HEK293 (cell line): Measurements from ENCODE around the gene TECR.
A peak's percentile ranks its signal among the peaks of the same experiment; 100 is the strongest.

Source experiments
- CTCF ChIA-PET: fragments of 350-600 bp; formaldehyde crosslinking; extraction: SDS; loops from one replicate; lab custom pipeline; 2021; ENCODE audit warnings: antibody characterized with exemption; lab: Yijun Ruan, JAX
- POLR2A ChIA-PET: fragments of 300-600 bp; formaldehyde crosslinking; extraction: SDS; loops from one replicate; lab custom pipeline; 2020; ENCODE audit warnings: antibody characterized with exemption, inconsistent platforms; lab: Yijun Ruan, JAX
- H3K27ac ChIP-seq: fragments of 200-500 bp; sonication (Bioruptor generic); 2 replicates; pipeline ENCODE4 v1.5.1; 2014; ENCODE audit warnings: low read depth, low read length, control low read depth, inconsistent platforms; ENCODE audit errors: extremely low read depth
- H3K36me3 ChIP-seq, 2 experiments: fragments of 200-500 bp in 1 of 2; sonication (Bioruptor generic) in 1 of 2; 1 replicate in 1 of 2; 2 replicates in 1 of 2; pipeline ENCODE4 v1.5.1; 2014 to 2017; ENCODE audit warnings: inconsistent platforms in 2 of 2, low read length in 2 of 2; ENCODE audit not compliant: control insufficient read depth in 2 of 2, insufficient read depth in 1 of 2
- H3K4me1 ChIP-seq: fragments of 200-500 bp; sonication (Bioruptor generic); 2 replicates; pipeline ENCODE4 v1.5.1; 2014; ENCODE audit warnings: mild to moderate bottlenecking, low read length, inconsistent platforms; ENCODE audit not compliant: control insufficient read depth, insufficient read depth
- H3K4me3 ChIP-seq: 2 replicates; pipeline ENCODE4 v1.5.1; 2011; ENCODE audit warnings: low read depth, mild to moderate bottlenecking, control low read depth, low read length, moderate library complexity
- H3K9me3 ChIP-seq: fragments of 200-500 bp; sonication (Bioruptor generic); 2 replicates; pipeline ENCODE4 v1.5.1; 2014; ENCODE audit warnings: low read depth, low read length, inconsistent platforms; ENCODE audit not compliant: control insufficient read depth, insufficient read depth
- EGR2 ChIP-seq: fragments of 450-650 bp; formaldehyde crosslinking; IDR thresholded peaks from 2 replicates; pipeline ENCODE4 v1.5.1; 2016; ENCODE audit warnings: low read depth, missing biosample characterization, missing genetic modification characterization
- FEZF1 ChIP-seq: fragments of 450-650 bp; formaldehyde crosslinking; IDR thresholded peaks from 2 replicates; pipeline ENCODE4 v1.5.1; 2016; ENCODE audit warnings: missing biosample characterization, missing genetic modification characterization
- GLIS1 ChIP-seq: fragments of 450-650 bp; formaldehyde crosslinking; IDR thresholded peaks from 2 replicates; pipeline ENCODE4 v1.5.1; 2016; ENCODE audit warnings: missing biosample characterization, missing genetic modification characterization
- GLIS2 ChIP-seq: fragments of 450-650 bp; formaldehyde crosslinking; IDR thresholded peaks from 2 replicates; pipeline ENCODE4 v1.5.1; 2016; ENCODE audit warnings: missing biosample characterization, missing genetic modification characterization
- IKZF3 ChIP-seq: fragments of 450-650 bp; IDR thresholded peaks from 2 replicates; pipeline ENCODE4 v1.5.0; 2018; ENCODE audit warnings: missing biosample characterization, mild to moderate bottlenecking, missing genetic modification characterization, moderate library complexity
- KLF1 ChIP-seq: fragments of 450-650 bp; formaldehyde crosslinking; IDR thresholded peaks from 2 replicates; pipeline ENCODE4 v1.5.1; 2016; ENCODE audit warnings: missing biosample characterization, missing genetic modification characterization
- KLF17 ChIP-seq: fragments of 450-650 bp; formaldehyde crosslinking; IDR thresholded peaks from 2 replicates; pipeline ENCODE4 v1.5.1; 2016; ENCODE audit warnings: missing biosample characterization, missing genetic modification characterization
- OSR2 ChIP-seq: fragments of 450-650 bp; formaldehyde crosslinking; IDR thresholded peaks from 2 replicates; pipeline ENCODE4 v1.5.1; 2016; ENCODE audit warnings: missing biosample characterization, missing genetic modification characterization
- PBX3 ChIP-seq: sonication (generic); formaldehyde crosslinking; IDR thresholded peaks from 2 replicates; pipeline ENCODE4 v1.8.1; 2022; ENCODE audit warnings: mild to moderate bottlenecking, moderate library complexity, missing genetic modification reagents
- PRDM1 ChIP-seq: fragments of 450-650 bp; formaldehyde crosslinking; IDR thresholded peaks from 2 replicates; pipeline ENCODE4; 2016; ENCODE audit warnings: missing biosample characterization, missing genetic modification characterization
- ZBTB10 ChIP-seq: fragments of 450-650 bp; formaldehyde crosslinking; IDR thresholded peaks from 2 replicates; pipeline ENCODE4 v1.5.1; 2016; ENCODE audit warnings: missing biosample characterization, missing genetic modification characterization
- ZBTB17 ChIP-seq: fragments of 450-650 bp; formaldehyde crosslinking; IDR thresholded peaks from 2 replicates; pipeline ENCODE4 v1.5.1; 2016; ENCODE audit warnings: missing biosample characterization, missing genetic modification characterization
- ZBTB7A ChIP-seq: fragments of 450-650 bp; formaldehyde crosslinking; IDR thresholded peaks from 2 replicates; pipeline ENCODE4 v1.5.1; 2016; ENCODE audit warnings: low read depth, missing biosample characterization, missing genetic modification characterization
- ZBTB8A ChIP-seq: fragments of 450-650 bp; formaldehyde crosslinking; IDR thresholded peaks from 2 replicates; pipeline ENCODE4 v1.5.1; 2016; ENCODE audit warnings: missing biosample characterization, missing genetic modification characterization
- ZFHX2 ChIP-seq: fragments of 450-650 bp; formaldehyde crosslinking; conservative IDR thresholded peaks from 2 replicates; pipeline ENCODE4 v1.5.1; 2016; ENCODE audit warnings: missing biosample characterization, missing genetic modification characterization
- ZIC2 ChIP-seq: fragments of 450-650 bp; formaldehyde crosslinking; IDR thresholded peaks from 2 replicates; pipeline ENCODE4 v1.5.1; 2016; ENCODE audit warnings: missing biosample characterization, missing genetic modification characterization
- ZNF18 ChIP-seq: fragments of 450-650 bp; formaldehyde crosslinking; IDR thresholded peaks from 2 replicates; pipeline ENCODE4 v1.5.1; 2016; ENCODE audit warnings: missing biosample characterization, missing genetic modification characterization
- ZNF280D ChIP-seq: fragments of 450-650 bp; formaldehyde crosslinking; IDR thresholded peaks from 2 replicates; pipeline ENCODE4 v1.5.1; 2016; ENCODE audit warnings: missing biosample characterization, missing genetic modification characterization
- ZNF302 ChIP-seq: fragments of 450-650 bp; formaldehyde crosslinking; IDR thresholded peaks from 2 replicates; pipeline ENCODE4 v1.5.1; 2016; ENCODE audit warnings: missing biosample characterization, missing genetic modification characterization, low read depth
- ZNF335 ChIP-seq: fragments of 450-650 bp; formaldehyde crosslinking; conservative IDR thresholded peaks from 2 replicates; pipeline ENCODE4 v1.5.1; 2016; ENCODE audit warnings: missing biosample characterization, missing genetic modification characterization
- ZNF354C ChIP-seq: fragments of 450-650 bp; formaldehyde crosslinking; IDR thresholded peaks from 2 replicates; pipeline ENCODE4 v1.5.1; 2016; ENCODE audit warnings: missing biosample characterization, missing genetic modification characterization, low read depth, borderline replicate concordance
- ZNF561 ChIP-seq: fragments of 450-650 bp; IDR thresholded peaks from 2 replicates; pipeline ENCODE4 v1.5.1; 2018; ENCODE audit warnings: missing biosample characterization, missing genetic modification characterization, borderline replicate concordance
- ZNF654 ChIP-seq: fragments of 450-650 bp; formaldehyde crosslinking; IDR thresholded peaks from 2 replicates; pipeline ENCODE4 v1.5.1; 2016; ENCODE audit warnings: low read depth, missing biosample characterization, missing genetic modification characterization
- ZNF660 ChIP-seq: fragments of 450-650 bp; IDR thresholded peaks from 2 replicates; pipeline ENCODE4 v1.5.1; 2018; ENCODE audit warnings: missing biosample characterization, mild to moderate bottlenecking, missing genetic modification characterization
- ZSCAN23 ChIP-seq: fragments of 450-650 bp; formaldehyde crosslinking; IDR thresholded peaks from 2 replicates; pipeline ENCODE4 v1.5.1; 2016; ENCODE audit warnings: missing biosample characterization, missing genetic modification characterization

Gene TECR

GRCh38 chr19:14529254-14530004 lies at the start of gene TECR (continued):
- TF ChIP-seq OSR2 (tag by site-specific recombination) = peak; percentile 69
- TF ChIP-seq ZNF335 (tag by site-specific recombination) = peak; percentile 99
- TF ChIP-seq IKZF3 = no peak
- 0 out of 2 replicates have a peak, but pooled peaks have one; percentile 51 for TF ChIP-seq PBX3

- peaks cover 1 to 40% of the 10 kb centered on the region in 2 experiments; a peak in 2 of 3 replicates for H3K36me3 ChIP-seq
- H3K4me3 ChIP-seq = no peak overlapping the region
- ChIA-PET CTCF (interaction anchor here (0.6 to 3.2 kb wide), 31 partner anchors 8 to 769 kb away, joined by 3 to 23 read pairs (median 3); partner anchors contain the start of genes ASF1B, DDX39A and GIPC1), POLR2A (interaction anchor here (1.0 kb wide), 1 partner anchor 38 kb away, joined by 3 read pairs; the partner anchor contains the start of gene DNAJB1)
- H3K9me3 ChIP-seq = no peaks in the 10 kb centered on the region
- H3K4me1 ChIP-seq = no peaks in the 10 kb centered on the region; the same call in 1 of the 2 replicates
- H3K27ac ChIP-seq = no peak overlapping the region
- TF ChIP-seq ZNF18 (no peak), ZIC2 (tag by site-specific recombination) (0 out of 2 replicates have a peak, but pooled peaks have one; percentile 13), KLF1 (tag by site-specific recombination) (peak; percentile 44), ZNF561 (tag by site-specific recombination) (peak; percentile 61), GLIS2 (peak; percentile 50; the same call in 1 of the 2 replicates), ZBTB17 (peak; percentile 49), FEZF1 (tag by site-specific recombination) (no peak), ZBTB8A (tag by site-specific recombination) (0 out of 2 replicates have a peak, but pooled peaks have one; percentile 7), ZBTB10 (tag by site-specific recombination) (peak; percentile 90), ZNF654 (tag by site-specific recombination) (peak; percentile 35), GLIS1 (tag by site-specific recombination) (peak; percentile 77), PRDM1 (tag by site-specific recombination) (peak; percentile 82), ZNF302 (no peak), EGR2 (tag by site-specific recombination) (peak; percentile 58), ZNF280D (tag by site-specific recombination) (no peak), ZBTB7A (tag by site-specific recombination) (peak; percentile 61; the same call in 1 of the 2 replicates), ZSCAN23 (tag by site-specific recombination) (no peak), ZFHX2 (tag by site-specific recombination) (peak; percentile 85), ZNF354C (tag by site-specific recombination) (no peak), ZNF660 (tag by site-specific recombination) (peak; percentile 49; the same call in 1 of the 2 replicates), KLF17 (tag by site-specific recombination) (0 out of 2 replicates have a peak, but pooled peaks have one; percentile 62)
These were observed 49.3 kb upstream of the TECR start for GRCh38 chr19:14479975-14480699.
